Activated naive CD4-positive, alpha-beta T cell treated with anti-CD3 and anti-CD28 coated beads, Interleukin-2, amount 10 ng/mL, durations not matched to agents 5 hours and 36 hours (primary cell): ENCODE data around the gene SLC35G6. TPM values are rescaled to one million over a fixed set of nuclear protein-coding genes. Genes with fewer than 3 reads are reported as not detected.

Experiments used
- total RNA-seq, 2 experiments: library from RNA; stranded (reverse); gene quantifications; one replicate each; pipeline ENCODE4 v1.2.3, GENCODE V29; 2021

SLC35G6 gene
- total RNA-seq = not detected

GRCh38 chr17:7481275-7481674, at the start of gene SLC35G6:
Gene SLC35G6 (plus strand): TSS chr17:7481446. CDS start chr17:7481517, 71 bp downstream.

DNA sequence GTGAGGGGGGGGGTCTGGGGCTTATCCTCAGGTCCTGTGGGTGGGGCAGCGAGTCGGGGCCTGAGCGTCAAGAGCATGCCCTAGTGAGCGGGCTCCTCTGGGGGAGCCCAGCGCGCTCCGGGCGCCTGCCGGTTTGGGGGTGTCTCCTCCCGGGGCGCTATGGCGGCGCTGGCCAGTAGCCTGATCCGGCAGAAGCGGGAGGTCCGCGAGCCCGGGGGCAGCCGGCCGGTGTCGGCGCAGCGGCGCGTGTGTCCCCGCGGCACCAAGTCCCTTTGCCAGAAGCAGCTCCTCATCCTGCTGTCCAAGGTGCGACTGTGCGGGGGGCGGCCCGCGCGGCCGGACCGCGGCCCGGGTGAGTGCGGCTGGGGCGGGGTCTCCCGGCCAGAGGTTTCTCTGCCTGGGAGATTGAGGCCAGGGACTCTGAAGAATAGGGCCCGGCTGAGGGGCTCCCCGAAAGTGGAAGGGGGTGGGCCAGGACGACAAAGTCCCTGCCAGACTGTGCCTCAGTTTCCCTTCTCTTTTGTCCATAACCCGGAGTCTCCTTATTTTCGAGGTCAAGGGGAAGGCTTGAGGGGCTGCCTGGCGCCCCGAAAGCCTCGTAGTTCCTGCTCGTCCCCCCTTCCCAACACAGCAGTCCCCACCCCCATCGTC, 41.7 kb upstream of the SLC35G6 start, which contains the start of gene FGF11:
Gene FGF11, plus strand, starts transcription at position 51 of the 651 bp plus-strand sequence. Its CDS starts 109 bp downstream, at position 160.

DNA sequence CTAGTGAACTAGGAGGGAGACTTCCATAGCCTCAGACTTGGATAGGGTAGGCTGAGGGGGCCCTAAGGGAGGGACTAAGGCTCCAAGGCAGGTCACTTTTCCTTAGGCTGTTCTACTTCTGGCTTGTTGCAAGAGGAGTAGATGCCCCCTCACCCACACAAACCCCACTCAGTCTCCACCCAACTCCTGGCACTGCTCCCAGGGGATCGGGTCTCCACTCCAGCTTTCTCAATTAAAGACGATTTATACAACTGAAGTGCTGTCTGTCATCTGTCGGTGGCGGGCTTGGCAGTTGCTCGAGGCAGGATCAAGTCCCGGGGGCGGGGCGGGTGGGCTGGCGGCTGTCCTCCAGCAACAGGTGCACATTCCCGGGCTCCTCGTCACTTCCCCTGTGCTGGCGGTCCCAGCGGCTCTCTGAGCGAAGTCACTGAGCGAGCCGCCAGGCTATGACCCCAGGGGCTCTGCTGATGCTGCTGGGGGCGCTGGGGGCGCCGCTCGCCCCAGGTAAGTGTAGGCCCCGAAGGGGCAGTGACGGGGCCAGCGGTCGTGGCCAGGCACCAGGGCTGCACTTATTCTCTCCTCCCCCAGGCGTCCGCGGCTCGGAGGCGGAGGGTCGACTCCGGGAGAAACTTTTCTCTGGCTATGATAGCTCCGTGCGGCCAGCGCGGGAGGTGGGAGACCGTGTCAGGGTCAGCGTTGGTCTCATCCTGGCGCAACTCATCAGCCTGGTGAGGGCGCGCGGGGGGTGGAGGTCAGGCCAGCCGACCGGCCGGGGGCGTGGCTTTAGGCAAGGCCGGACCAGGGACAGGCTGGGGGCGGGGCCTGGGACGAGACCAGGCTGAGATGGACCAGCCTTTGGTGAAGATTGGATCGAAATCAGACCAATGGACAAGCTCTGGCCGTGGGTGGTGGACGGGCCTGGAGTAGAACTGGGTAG, 36.3 kb upstream of the SLC35G6 start, which contains the start of gene CHRNB1:
Gene CHRNB1, plus strand, starts transcription at position 380 of the 937 bp plus-strand sequence. Its CDS starts 67 bp downstream, at position 447.

GRCh38 chr17:7479213-7480088, 1.8 kb upstream of the SLC35G6 start, which contains the start of gene ZBTB4:
Gene ZBTB4 (minus strand): TSS chr17:7479631. CDS start chr17:7466801, 12,830 bp downstream.

DNA sequence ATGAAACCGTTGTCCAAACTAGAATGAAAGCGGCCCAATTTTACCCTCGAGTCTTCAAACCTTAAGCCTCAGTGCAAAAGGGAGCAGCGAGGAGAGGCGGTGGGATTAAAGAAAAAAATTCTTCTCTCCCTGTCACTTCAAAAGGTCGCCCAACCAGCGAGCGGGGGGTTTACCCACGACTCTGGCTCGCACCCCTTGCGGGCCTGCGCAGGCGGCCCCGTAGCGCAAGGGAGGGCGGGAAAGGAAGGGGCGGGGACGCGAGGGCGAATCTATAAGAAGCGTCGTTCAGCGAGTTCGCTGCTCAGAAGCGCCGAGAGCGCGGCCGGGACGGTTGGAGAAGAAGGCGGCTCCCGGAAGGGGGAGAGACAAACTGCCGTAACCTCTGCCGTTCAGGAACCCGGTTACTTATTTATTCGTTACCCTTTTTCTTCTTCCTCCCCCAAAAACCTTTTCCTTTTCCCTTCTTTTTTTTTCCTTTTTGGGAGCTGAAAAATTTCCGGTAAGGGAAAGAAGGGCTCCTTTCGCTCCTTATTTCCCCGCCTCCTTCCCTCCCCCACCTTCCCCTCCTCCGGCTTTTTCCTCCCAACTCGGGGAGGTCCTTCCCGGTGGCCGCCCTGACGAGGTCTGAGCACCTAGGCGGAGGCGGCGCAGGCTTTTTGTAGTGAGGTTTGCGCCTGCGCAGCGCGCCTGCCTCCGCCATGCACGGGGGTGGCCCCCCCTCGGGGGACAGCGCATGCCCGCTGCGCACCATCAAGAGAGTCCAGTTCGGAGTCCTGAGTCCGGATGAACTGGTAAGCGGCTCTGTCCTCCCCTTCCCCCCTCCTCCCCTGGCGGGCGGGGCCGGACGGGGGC, 3.0 kb downstream of the SLC35G6 start, which contains the start of gene POLR2A:
Gene POLR2A, plus strand, starts transcription at position 300 of the 852 bp plus-strand sequence.

Other genes starting within 250 kb of the SLC35G6 start
- 10 to 100 TPM; 47.0 to 47.5 TPM for gene DVL2, start 246.9 kb upstream of the SLC35G6 start, total RNA-seq
- 10 to 100 TPM; 53.9 to 55.9 TPM for gene PHF23, start 242.0 kb upstream of the SLC35G6 start, total RNA-seq
- 100 to 1,000 TPM; 276 to 282 TPM for gene GABARAP, start 239.0 kb upstream of the SLC35G6 start, total RNA-seq
- 100 to 1,000 TPM; 154 to 160 TPM for gene CTDNEP1, start 229.7 kb upstream of the SLC35G6 start, total RNA-seq
- gene ELP5, start 229.2 kb upstream of the SLC35G6 start, total RNA-seq = 10 to 100 TPM; 36.2 to 44.5 TPM
- gene CLDN7, start 219.0 kb upstream of the SLC35G6 start, total RNA-seq = under 1 TPM; 0.53 to 0.76 TPM
- not detected for gene SLC2A4, start 199.7 kb upstream of the SLC35G6 start, total RNA-seq
- gene YBX2, start 186.8 kb upstream of the SLC35G6 start, total RNA-seq = under 1 TPM; 0.55 to 0.67 TPM
- gene EIF5A, start 173.8 kb upstream of the SLC35G6 start, total RNA-seq = 100 to 1,000 TPM; 429 to 433 TPM
- 10 to 100 TPM; 67.6 to 77.5 TPM for gene GPS2, start 166.1 kb upstream of the SLC35G6 start, total RNA-seq
- gene NEURL4, start 152.1 kb upstream of the SLC35G6 start, total RNA-seq = 10 to 100 TPM; 35.8 to 41.7 TPM
- gene ACAP1, start 144.9 kb upstream of the SLC35G6 start, total RNA-seq = 100 to 1,000 TPM; 738 to 785 TPM
- gene KCTD11, start 129.3 kb upstream of the SLC35G6 start, total RNA-seq = 1 to 10 TPM; 7.0 to 7.1 TPM
- gene TMEM95, start 126.3 kb upstream of the SLC35G6 start, total RNA-seq = not detected
- 1 to 10 TPM; 1.6 to 1.9 TPM for gene TNK1, start 100.4 kb upstream of the SLC35G6 start, total RNA-seq
- gene PLSCR3, start 86.9 kb upstream of the SLC35G6 start, total RNA-seq = 100 to 1,000 TPM; 159 to 160 TPM
- 10 to 100 TPM; 66.2 to 67.9 TPM for gene TMEM256, start 77.3 kb upstream of the SLC35G6 start, total RNA-seq
- gene NLGN2, start 73.6 kb upstream of the SLC35G6 start, total RNA-seq = 1 to 10 TPM; 4.9 to 5.1 TPM
- gene SPEM1, start 61.1 kb upstream of the SLC35G6 start, total RNA-seq = not detected
- not detected for gene SPEM2, start 55.8 kb upstream of the SLC35G6 start, total RNA-seq
- gene SPEM3, start 52.6 kb upstream of the SLC35G6 start, total RNA-seq = not detected
- gene TMEM102, start 46.0 kb upstream of the SLC35G6 start, total RNA-seq = 10 to 100 TPM; 16.3 to 17.0 TPM
- gene FGF11, start 41.9 kb upstream of the SLC35G6 start, total RNA-seq = 10 to 100 TPM; 21.3 to 21.6 TPM
- 10 to 100 TPM; 15.3 to 19.0 TPM for gene CHRNB1, start 36.4 kb upstream of the SLC35G6 start, total RNA-seq
- 10 to 100 TPM; 29.0 to 29.5 TPM for gene ZBTB4, start 1.8 kb upstream of the SLC35G6 start, total RNA-seq
- gene POLR2A, start 2.9 kb downstream of the SLC35G6 start, total RNA-seq = 100 to 1,000 TPM; 174 to 175 TPM
- 100 to 1,000 TPM; 100 to 103 TPM for gene TNFSF12, start 67.6 kb downstream of the SLC35G6 start, total RNA-seq
- 1 to 10 TPM; 7.2 to 7.4 TPM for gene TNFSF13, start 77.3 kb downstream of the SLC35G6 start, total RNA-seq
- gene SENP3, start 80.5 kb downstream of the SLC35G6 start, total RNA-seq = 10 to 100 TPM; 37.6 to 42.1 TPM
- 10 to 100 TPM in 1 of 2 experiments, 1 to 10 TPM in 1; 9.8 to 10.3 TPM for gene CD68, start 98.2 kb downstream of the SLC35G6 start, total RNA-seq
- 10 to 100 TPM; 52.8 to 56.0 TPM for gene MPDU1, start 102.4 kb downstream of the SLC35G6 start, total RNA-seq
- gene SOX15, start 108.6 kb downstream of the SLC35G6 start, total RNA-seq = under 1 TPM; 0.17 to 0.38 TPM
- 10 to 100 TPM; 29.3 to 32.6 TPM for gene FXR2, start 133.5 kb downstream of the SLC35G6 start, total RNA-seq
- gene SAT2, start 146.4 kb downstream of the SLC35G6 start, total RNA-seq = 10 to 100 TPM; 32.7 to 38.7 TPM
- gene SHBG, start 148.7 kb downstream of the SLC35G6 start, total RNA-seq = not detected
- gene ATP1B2, start 169.5 kb downstream of the SLC35G6 start, total RNA-seq = under 1 TPM; 0.17 to 0.18 TPM
- gene TP53, start 206.0 kb downstream of the SLC35G6 start, total RNA-seq = 100 to 1,000 TPM; 147 to 148 TPM
- gene WRAP53, start 207.0 kb downstream of the SLC35G6 start, total RNA-seq = 10 to 100 TPM; 12.5 to 13.4 TPM
- not detected for gene EFNB3, start 223.8 kb downstream of the SLC35G6 start, total RNA-seq
- not detected for gene DNAH2, start 236.3 kb downstream of the SLC35G6 start, total RNA-seq